ENCODE results near the gene PCNT. TPM values are rescaled to one million over a fixed set of nuclear protein-coding genes. Genes with fewer than 3 reads are reported as not detected.

PCNT gene
- total and polyA plus RNA-seq, 9 of the 15 experiments (the other 6 are each of a cell fraction or from before 2014, with no cell fraction given): 9.1 to 53.5 (median 31.3) TPM

- TF ChIP-seq ZNF311 (CRISPR knock-in tag; IDR thresholded peaks at IDR 0.05) (no peak), TRIM28 (IDR thresholded peaks at IDR 0.05) (0 out of 2 replicates have a peak, but pooled peaks have one; percentile 33), NFE2 (IDR thresholded peaks at IDR 0.05; ENCODE audit: low read depth) (no peak), MTA3 (IDR thresholded peaks at IDR 0.05; ENCODE audit: borderline replicate concordance) (peak; percentile 81; the same call in 1 of the 2 replicates), HCFC1 (IDR thresholded peaks at IDR 0.05; ENCODE audit: low read depth, low read length) (no peak), HMGXB4 (CRISPR knock-in tag; IDR thresholded peaks at IDR 0.05) (no peak), ERF (CRISPR knock-in tag; IDR thresholded peaks at IDR 0.05) (no peak), MYNN (IDR thresholded peaks at IDR 0.05) (no peak), MYNN (CRISPR knock-in tag; IDR thresholded peaks at IDR 0.05) (no peak), ZSCAN32 (CRISPR knock-in tag; IDR thresholded peaks at IDR 0.05) (no peak; the same call in 1 of the 2 replicates), ZNF224 (CRISPR knock-in tag; IDR thresholded peaks at IDR 0.05) (no peak), RBBP5 (IDR thresholded peaks at IDR 0.05; ENCODE audit: borderline replicate concordance, insufficient read depth, low read length, poor library complexity, severe bottlenecking) (peak; percentile 50), SIN3B (IDR thresholded peaks at IDR 0.05; ENCODE audit: low read depth) (no peak), CHCHD3 (CRISPR knock-in tag; IDR thresholded peaks at IDR 0.05) (no peak), SMAD2 (IDR thresholded peaks at IDR 0.05; ENCODE audit: low read depth, low read length) (no peak), ZNF655 (CRISPR knock-in tag; IDR thresholded peaks at IDR 0.05) (no peak), BCOR (IDR thresholded peaks at IDR 0.05) (peak; percentile 40; the same call in 1 of the 2 replicates), GABPA (tag; conservative IDR thresholded peaks at IDR 0.05; ENCODE audit: low read depth) (peak; percentile 58), RFX5 (IDR thresholded peaks at IDR 0.05; ENCODE audit: low read depth, low read length) (no peak), IRF1 (CRISPR knock-in tag; IDR thresholded peaks at IDR 0.05; ENCODE audit: borderline replicate concordance) (no peak), TCF7L2 (IDR thresholded peaks at IDR 0.05; ENCODE audit: low read depth, low read length) (no peak), ZNF395 (CRISPR knock-in tag; IDR thresholded peaks at IDR 0.05) (no peak), RAD21 (CRISPR knock-in tag; conservative IDR thresholded peaks at IDR 0.05 in 1 of 2, IDR thresholded peaks at IDR 0.05 in 1 of 2) (0 out of 4 replicates have a peak, but pooled peaks of 1 of the 2 experiments have one; percentile 13)
Measured at GRCh38 chr21:46294647-46295176, 29.2 kb upstream of the PCNT start (continued).
